ACC112 (cell line): ENCODE data around the gene SLC52A1.
A peak's percentile ranks its signal among the peaks of the same experiment; 100 is the strongest.

Experiments used
- H2AFZ ChIP-seq: fragments of 200-600 bp; sonication (generic); one replicate; pipeline ENCODE4 v1.6.0; 2017; ENCODE audit warnings: antibody characterized with exemption, low read length; ENCODE audit not compliant: unreplicated experiment
- H3K27ac ChIP-seq: fragments of 200-600 bp; sonication (generic); 2 replicates; pipeline ENCODE4 v1.5.1; 2014; ENCODE audit warnings: low read depth, mild to moderate bottlenecking, antibody characterized with exemption, low read length, moderate library complexity
- H3K27me3 ChIP-seq: fragments of 200-600 bp; sonication (generic); 2 replicates; pipeline ENCODE4 v1.6.1; 2014; ENCODE audit warnings: mild to moderate bottlenecking, antibody characterized with exemption, low read length, moderate library complexity, mixed read lengths; ENCODE audit not compliant: insufficient read depth
- H3K36me3 ChIP-seq: fragments of 200-600 bp; sonication (generic); 2 replicates; pipeline ENCODE4 v1.6.1; 2016; ENCODE audit warnings: mild to moderate bottlenecking, antibody characterized with exemption, low read length, moderate library complexity, mixed read lengths; ENCODE audit not compliant: insufficient read depth
- H3K4me1 ChIP-seq: fragments of 200-600 bp; sonication (generic); one replicate; pipeline ENCODE4 v1.6.1; 2016; ENCODE audit warnings: low read length, mixed read lengths; ENCODE audit not compliant: insufficient read depth, unreplicated experiment, control insufficient read depth
- H3K4me3 ChIP-seq: fragments of 200-600 bp; sonication (generic); 2 replicates; pipeline ENCODE4 v1.5.1; 2014; ENCODE audit warnings: mild to moderate bottlenecking, low read depth, low read length
- H3K79me2 ChIP-seq: fragments of 200-600 bp; sonication (generic); one replicate; pipeline ENCODE4 v1.6.0; 2016; ENCODE audit warnings: low read length; ENCODE audit not compliant: control insufficient read depth, unreplicated experiment, insufficient read depth

Gene SLC52A1

DNA sequence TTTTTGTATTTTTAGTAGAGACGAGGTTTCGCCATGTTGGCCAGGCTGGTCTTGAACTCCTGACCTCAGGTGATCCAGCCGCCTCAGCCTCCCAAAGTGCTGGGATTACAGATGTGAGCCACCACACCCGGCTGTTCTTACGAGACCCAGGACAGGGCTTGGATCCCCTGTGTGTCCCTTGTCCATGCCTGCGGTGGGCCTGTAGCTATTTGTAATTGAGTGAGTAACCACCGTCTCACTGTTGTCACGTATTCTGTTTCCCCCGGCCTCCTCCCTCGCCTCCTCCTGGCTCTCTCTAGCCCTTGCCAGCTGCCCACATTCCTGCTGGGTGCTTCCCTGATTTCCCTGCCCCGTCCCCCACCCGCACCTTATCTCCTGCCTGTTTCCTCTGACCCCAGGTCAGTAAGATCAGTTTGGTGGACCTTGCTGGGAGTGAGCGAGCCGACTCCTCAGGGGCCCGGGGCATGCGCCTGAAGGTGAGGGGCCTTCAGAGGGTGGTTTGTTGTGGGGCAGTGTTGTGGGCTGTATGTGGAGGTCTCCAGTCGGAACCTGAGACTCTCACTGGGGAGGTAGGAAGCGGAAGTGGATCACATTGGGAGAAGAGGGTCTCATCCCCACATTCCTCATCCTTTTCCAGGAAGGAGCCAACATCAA is 31.9 kb downstream of the SLC52A1 start:
- peaks cover 46% of the 10 kb centered on the region for H3K36me3 ChIP-seq
- no peak overlapping the region for H3K27ac ChIP-seq
- no peak overlapping the region for H2AFZ ChIP-seq
- H3K27me3 ChIP-seq = no peaks in the 10 kb centered on the region
- H3K79me2 ChIP-seq = peaks cover 33% of the 10 kb centered on the region
- H3K4me3 ChIP-seq = no peak overlapping the region
- peaks cover 15% of the 10 kb centered on the region for H3K4me1 ChIP-seq

- Histone ChIP-seq H2AFZ (no peak overlapping the region), H3K4me1 (peaks cover 15% of the 10 kb centered on the region), H3K27me3 (no peaks in the 10 kb centered on the region), H3K27ac (no peak overlapping the region), H3K4me3 (no peak overlapping the region), H3K36me3 (peaks cover 42% of the 10 kb centered on the region), H3K79me2 (peaks cover 38% of the 10 kb centered on the region)
These were observed 33.0 kb downstream of the SLC52A1 start for GRCh38 chr17:5002121-5002788.

- no peak overlapping the region for H2AFZ ChIP-seq
- H3K27me3 ChIP-seq = no peaks in the 10 kb centered on the region
- H3K4me3 ChIP-seq = peak overlapping the region; percentile 21; the same call in 1 of the 2 replicates
- H3K4me1 ChIP-seq = peaks cover 19% of the 10 kb centered on the region
- H3K36me3 ChIP-seq = peaks cover 35% of the 10 kb centered on the region
- H3K27ac ChIP-seq = no peak overlapping the region
- peaks cover 38% of the 10 kb centered on the region for H3K79me2 ChIP-seq
These were observed 35.0 kb downstream of the SLC52A1 start for GRCh38 chr17:5000237-5000639.

- no peak overlapping the region for H3K27ac ChIP-seq
- H3K4me1 ChIP-seq = peaks cover 19% of the 10 kb centered on the region
- H3K79me2 ChIP-seq = peaks cover 38% of the 10 kb centered on the region
- peak overlapping the region; percentile 98 for H3K4me3 ChIP-seq
- H3K36me3 ChIP-seq = peaks cover 28% of the 10 kb centered on the region; the same call in 1 of the 2 replicates
- no peaks in the 10 kb centered on the region for H3K27me3 ChIP-seq
- H2AFZ ChIP-seq = no peak overlapping the region
These were observed 35.7 kb downstream of the SLC52A1 start for GRCh38 chr17:4999430-5000093.

DNA sequence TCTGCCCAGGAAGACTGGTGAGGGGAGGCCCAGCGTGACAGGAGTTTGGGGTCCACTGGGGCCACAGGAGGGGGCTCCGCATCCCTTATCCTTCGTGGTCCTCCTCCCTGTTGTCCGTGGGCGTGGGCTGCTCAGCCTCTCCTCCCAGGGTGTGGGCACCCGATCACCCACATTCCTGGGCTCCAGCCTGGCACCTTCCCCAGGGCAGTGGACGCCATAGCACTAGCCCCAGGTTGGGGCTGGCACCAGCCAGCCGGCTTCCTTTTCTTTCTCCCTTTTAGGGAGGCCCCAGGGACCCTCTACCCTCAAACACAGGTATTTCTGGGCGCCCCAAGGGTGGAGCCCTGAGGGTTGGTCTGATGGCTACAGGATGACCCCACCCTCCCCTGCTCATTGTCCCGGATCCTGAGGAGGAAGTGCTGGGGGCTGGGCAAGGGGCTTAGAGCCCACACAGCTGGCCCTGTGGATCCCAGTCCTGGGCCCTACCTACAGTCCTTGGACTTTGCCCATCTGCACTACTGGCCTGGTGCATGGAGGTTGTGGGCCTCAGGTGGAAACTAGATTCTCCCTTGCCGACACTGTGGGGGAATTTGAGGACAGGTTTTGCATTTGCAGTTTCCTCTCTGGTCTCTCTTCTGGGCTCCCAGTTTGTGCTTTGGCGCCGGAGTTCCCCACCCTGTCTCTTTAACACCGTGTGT is 36.3 kb downstream of the SLC52A1 start:
- H3K27me3 ChIP-seq = no peaks in the 10 kb centered on the region
- no peak overlapping the region for H2AFZ ChIP-seq
- peak overlapping the region; percentile 98 for H3K4me3 ChIP-seq
- H3K4me1 ChIP-seq = peaks cover 19% of the 10 kb centered on the region
- H3K79me2 ChIP-seq = peaks cover 38% of the 10 kb centered on the region
- peaks cover 22% of the 10 kb centered on the region; the same call in 1 of the 2 replicates for H3K36me3 ChIP-seq
- no peak overlapping the region for H3K27ac ChIP-seq

DNA sequence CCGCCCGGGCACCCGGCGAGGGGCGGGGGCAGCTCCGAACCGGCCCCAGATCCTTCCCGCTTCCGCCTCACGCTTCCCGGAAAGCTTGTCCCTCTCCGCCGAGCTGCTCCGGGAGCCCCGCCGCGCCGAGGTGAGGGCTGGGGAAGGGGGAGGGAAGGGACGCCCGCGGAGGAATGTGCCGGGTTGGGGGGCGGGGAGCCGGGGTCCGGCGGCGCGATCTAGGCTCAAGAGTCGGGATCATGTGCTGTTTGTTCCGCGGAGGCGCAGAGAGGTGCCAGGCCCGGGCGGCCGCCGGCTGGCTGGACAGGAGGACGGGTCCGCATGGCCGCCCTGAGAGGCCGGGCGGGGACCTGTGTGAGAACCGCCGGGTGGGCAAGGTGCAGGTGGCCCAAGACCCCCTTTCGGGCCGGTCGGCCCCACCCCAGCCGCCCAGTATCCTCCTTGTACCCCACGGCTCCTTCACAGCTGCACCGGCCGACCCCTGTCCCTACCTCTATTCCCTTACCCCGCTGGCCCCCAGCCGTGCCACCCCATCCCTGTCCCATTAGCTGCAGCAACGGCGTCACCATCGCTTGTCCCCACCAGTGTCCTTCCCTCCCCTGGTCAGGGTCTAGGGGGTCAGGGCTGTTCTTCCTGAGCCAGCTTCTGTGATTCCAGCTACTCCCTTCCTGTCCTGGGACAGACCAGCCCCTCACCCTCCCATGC is 37.0 kb downstream of the SLC52A1 start:
- Histone ChIP-seq H3K36me3 (peaks cover 15% of the 10 kb centered on the region; the same call in 1 of the 2 replicates), H3K79me2 (peaks cover 38% of the 10 kb centered on the region), H3K27ac (peak overlapping the region; percentile 39; the same call in 1 of the 2 replicates)

GRCh38 chr17:4997302-4998026 is 37.8 kb downstream of the SLC52A1 start, which contains the start of the genes INCA1 and KIF1C:
INCA1 (minus strand) TSS chr17:4997522; CDS start chr17:4994437, 3,085 bp downstream.
KIF1C (plus strand) TSS chr17:4997950; CDS start chr17:5000247, 2,297 bp downstream.
- Histone ChIP-seq H2AFZ (peak within 1 kb of the TSS; percentile 92), H3K27ac (peak within 1 kb of the TSS; percentile 55)

More for the DNA sequence above, 37.0 kb downstream of the SLC52A1 start:
- Histone ChIP-seq H3K27me3 (no peaks in the 10 kb centered on the region), H3K4me1 (peaks cover 19% of the 10 kb centered on the region), H2AFZ (peak overlapping the region; percentile 91), H3K4me3 (peak overlapping the region; percentile 98)

GRCh38 chr17:4994081-4994595 is 41.1 kb downstream of the SLC52A1 start:
- H3K27me3 ChIP-seq = no peaks in the 10 kb centered on the region
- no peaks in the 10 kb centered on the region for H3K36me3 ChIP-seq
- H2AFZ ChIP-seq = no peak overlapping the region
- peaks cover 13% of the 10 kb centered on the region for H3K4me1 ChIP-seq
- peaks cover 17% of the 10 kb centered on the region for H3K79me2 ChIP-seq
- no peak overlapping the region for H3K4me3 ChIP-seq
- no peak overlapping the region for H3K27ac ChIP-seq

More at GRCh38 chr17:4997302-4998026, 37.8 kb downstream of the SLC52A1 start, which contains the start of the genes INCA1 and KIF1C:
- H3K4me1 ChIP-seq = peaks cover 19% of the 10 kb centered on the region
- peaks cover 14% of the 10 kb centered on the region; the same call in 1 of the 2 replicates for H3K36me3 ChIP-seq
- no peaks in the 10 kb centered on the region for H3K27me3 ChIP-seq
- H3K4me3 ChIP-seq = peak within 1 kb of the TSS; percentile 98
- H3K79me2 ChIP-seq = peaks cover 38% of the 10 kb centered on the region
